COLO829 (cell line): ENCODE data around the gene PPFIA2.
"Not testable (repeated sequence)": the region's sequence is repeated elsewhere in the genome, so short reads cannot be mapped to it uniquely, and the experiment has no call there.

Experiments
- DNase-seq: peaks from one replicate; pipeline ENCODE4 v3.0.0; 2012; ENCODE audit warnings: low spot score

Gene PPFIA2

DNA sequence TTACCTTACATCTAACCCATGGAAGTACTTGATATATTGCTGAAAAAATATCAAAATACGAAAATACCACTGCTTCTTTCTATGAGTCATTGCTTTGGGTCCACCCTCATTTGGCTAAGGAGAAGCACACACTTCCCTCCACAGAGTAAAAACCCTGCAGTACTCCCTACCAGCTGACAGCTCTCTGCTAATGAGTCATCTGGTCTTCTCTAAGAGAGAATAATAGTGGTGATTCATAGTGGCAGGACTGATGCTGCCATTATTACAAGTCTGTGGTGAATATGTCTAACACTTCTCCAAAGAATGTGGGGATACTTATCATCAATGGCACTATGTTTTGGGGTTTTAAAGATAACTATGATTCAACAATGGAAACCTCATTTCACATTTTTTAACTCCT is 90.7 kb downstream of the PPFIA2 start:
- peak; percentile 93 for DNase-seq

DNA sequence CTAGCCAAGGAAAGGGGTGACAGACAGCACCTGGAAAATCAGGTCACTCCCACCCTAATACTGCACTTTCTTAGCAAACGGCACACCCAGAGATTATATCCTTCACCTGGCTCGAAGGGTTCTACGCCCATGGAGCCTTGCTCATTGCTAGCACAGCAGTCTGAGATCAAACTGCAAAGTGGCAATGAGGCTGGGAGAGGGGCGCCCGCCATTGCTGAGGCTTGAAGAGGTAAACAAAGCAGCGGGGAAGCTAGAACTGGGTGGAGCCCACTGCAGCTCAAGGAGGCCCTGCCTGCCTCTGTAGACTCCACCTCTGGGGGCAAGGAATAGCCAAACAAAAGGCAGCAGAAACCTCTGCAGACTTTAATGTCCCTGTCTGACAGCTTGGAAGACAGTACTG is 99.8 kb downstream of the PPFIA2 start:
- not testable (repeated sequence) for DNase-seq

DNA sequence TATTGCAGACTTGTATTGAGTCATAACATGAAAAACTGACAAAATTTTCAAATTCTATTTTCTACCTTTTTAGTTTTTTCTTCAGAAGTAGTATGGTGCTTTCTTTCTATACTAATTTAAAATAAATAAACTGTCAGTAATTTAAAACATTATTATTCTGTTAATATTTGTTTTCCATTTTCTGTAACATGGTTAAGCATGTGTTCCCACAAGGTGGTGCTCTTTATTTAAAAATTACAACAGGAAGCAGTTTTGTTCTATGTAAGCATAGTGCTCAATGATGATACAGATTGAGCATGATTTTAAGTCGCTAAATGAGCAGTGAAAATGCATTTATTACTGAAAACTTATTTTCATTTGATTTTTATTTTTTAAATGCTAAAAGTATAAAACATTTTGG is 114.6 kb downstream of the PPFIA2 start:
- peak; percentile 47 for DNase-seq

DNA sequence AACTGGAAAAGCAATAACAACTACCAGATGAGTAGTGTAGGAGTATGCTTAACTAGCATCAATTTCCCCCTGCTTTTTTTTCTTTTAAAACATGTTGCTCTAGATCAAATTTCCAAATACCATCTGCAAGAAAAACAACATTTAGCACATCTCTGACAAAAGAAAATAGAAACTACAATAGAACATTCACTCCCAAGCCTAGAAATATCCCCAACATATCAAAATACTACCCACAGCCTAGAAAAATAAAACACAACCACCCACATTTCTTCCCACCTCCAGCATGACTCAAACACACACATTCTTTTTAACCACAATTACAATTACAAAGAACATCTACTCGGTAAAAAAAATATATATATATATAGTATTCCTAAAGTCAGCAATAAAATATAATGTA is 120.0 kb downstream of the PPFIA2 start:
- no peak for DNase-seq

DNA sequence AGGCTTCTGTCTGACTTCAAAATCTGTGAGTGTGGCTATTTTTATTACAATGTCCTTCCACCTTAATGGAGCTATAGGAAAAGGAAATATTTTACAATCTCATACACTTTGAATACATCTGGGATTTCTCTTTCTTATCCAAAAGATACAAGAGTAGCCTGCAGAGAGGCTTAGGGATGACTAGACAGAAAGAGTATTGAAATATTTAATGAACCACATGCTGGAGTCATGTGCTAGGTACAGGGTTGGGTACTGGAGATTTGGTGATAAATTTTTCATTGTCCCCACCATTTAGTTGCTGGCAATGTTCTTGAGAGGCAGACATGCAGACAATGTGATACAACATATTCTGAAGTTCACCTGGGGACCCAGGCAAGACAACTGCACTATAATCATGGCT is 126.0 kb downstream of the PPFIA2 start:
- DNase-seq: no peak

DNA sequence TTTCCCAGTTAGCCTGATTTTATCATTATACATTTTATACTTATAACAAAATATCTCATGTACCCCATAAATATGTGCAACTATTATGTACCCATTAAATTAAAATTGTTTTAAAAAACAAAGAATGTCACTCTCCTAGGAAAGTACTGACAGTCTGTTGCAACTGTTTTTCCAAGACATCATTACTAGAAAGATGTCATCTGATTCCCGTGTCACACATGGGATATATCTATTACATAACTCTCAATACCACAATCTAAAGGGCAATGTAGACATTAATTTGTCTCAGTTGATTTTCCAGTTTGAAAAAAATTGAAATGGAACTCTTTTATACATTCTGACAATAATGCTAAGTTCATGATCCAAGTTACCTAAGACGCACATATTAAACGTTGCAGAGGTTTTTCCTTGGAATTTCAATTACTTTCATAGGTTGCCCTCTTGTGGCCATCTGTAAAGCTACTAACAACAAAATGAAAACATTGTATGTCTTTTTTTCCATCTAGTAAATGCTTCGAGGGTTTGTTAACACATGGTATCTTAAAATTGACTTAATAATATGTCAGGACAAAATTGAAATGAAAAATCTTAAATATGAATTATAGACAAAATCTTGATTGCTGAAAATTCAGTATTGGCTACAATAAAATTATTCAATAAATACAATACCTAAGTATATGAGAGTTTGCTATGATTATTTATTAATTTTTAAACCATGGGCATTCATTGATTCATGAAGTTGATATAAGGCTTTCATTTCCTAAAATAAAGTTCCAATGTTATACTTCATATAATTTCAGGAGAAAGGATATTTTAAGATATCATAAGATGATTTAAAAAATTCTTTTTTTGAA is 131.6 kb downstream of the PPFIA2 start:
- peak; percentile 50 for DNase-seq

DNA sequence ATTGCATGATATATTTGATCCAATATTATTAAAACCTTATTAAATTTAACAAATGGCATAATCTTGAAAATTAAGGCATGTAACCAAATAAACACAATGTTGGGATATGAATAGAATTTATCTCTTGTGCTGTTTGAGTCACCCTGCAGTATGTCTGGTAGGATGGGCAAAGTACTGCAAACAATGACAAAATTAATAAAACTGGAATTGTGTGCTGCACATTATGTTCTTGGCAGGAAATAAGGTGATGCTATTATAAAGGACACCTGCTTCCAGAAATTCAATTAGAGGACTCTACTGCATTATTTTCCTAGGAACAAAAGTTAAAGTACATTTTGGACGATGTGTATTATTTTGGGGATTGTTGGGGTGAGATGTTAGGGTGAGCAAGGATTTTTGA is 132.7 kb downstream of the PPFIA2 start:
- no peak for DNase-seq

DNA sequence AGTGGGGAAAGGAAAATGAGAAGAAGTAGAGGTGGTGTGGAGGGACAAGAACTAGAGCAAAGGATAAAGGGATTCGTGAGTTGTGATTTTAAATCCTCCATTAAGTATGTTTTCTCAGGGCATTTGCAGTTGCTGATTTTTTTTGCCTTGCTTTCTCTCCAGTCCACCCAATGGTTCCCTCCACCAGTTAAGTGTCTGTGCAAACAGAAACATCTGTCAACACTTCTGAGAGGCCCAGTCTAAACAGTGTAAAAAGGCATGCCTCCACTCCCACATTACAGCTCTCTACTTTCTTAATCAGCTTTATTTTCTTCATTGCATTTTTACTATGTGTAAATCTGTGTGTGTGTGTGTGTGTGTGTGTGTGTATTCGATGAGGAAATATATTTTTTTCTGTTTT is 141.2 kb downstream of the PPFIA2 start:
- DNase-seq: no peak

DNA sequence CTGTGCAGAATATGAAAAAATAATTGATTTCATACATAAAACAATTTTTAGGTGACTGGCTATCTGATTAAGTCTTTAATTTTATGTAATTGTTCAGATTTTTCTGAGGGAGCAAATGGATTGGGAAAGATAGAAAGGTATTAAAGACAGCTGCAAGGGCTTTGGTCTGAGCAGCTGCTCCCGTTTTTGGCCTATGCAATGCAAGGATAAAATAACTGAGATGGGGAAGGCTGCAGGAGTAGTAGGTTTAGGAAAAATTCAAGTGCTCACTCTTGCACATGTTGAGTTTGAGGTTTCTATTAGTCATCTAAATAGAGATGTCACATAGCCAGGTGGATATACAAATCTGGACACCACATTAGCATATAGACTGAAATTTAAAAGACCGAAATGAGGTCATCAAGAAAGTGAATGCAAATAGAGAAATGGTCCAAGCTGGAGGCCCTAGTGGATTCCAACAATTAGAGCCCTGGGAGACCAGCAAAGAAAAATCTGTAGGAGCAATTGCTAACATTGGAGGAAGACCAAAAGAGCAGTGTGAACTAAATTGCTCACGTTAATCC is 144.0 kb downstream of the PPFIA2 start:
- DNase-seq: no peak

DNA sequence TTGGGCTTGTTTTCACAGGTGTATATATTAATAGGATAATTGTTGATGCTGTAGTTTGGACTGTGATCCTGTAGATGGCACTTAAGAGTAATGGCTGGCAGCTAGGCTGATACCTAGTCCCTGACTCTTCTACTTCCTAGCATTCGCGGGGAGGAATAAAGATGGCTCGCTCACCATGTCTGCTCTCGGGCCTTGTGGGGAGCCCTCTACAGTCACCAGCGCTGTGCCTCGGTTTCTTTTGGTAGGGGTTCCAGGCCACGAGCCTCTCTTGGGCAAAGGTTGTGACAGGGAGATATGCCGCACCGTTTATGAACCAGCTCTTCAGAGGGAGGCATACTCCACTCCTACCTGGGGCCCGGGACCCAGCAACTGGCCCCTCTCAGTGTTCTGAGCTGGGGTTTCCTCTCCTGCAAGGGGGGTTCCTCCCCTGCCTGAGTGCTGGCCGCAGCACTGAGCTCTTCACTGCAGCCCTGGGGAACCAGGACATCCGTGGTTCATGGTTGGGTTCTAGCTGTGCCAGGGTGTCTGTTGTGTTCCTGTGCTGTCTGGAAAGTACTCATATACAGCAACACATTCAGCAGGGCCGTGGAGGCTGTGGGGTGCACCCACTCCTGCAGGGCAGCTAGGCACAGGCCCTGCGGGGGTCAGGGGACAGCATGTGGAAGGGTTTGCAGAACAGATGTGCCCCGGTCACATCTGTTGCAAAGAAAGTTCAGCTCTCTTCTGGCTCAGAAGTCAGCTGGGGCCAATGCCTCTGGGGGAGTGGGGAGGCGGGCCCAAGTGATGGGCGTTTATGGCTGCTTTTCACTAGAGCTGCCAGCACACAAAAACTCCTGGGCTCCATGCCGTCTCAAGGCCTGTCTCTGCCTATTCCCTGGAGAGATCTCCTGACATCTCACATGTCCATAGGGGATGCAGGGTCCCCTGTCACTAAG is 147.9 kb downstream of the PPFIA2 start:
- DNase-seq: no peak

DNA sequence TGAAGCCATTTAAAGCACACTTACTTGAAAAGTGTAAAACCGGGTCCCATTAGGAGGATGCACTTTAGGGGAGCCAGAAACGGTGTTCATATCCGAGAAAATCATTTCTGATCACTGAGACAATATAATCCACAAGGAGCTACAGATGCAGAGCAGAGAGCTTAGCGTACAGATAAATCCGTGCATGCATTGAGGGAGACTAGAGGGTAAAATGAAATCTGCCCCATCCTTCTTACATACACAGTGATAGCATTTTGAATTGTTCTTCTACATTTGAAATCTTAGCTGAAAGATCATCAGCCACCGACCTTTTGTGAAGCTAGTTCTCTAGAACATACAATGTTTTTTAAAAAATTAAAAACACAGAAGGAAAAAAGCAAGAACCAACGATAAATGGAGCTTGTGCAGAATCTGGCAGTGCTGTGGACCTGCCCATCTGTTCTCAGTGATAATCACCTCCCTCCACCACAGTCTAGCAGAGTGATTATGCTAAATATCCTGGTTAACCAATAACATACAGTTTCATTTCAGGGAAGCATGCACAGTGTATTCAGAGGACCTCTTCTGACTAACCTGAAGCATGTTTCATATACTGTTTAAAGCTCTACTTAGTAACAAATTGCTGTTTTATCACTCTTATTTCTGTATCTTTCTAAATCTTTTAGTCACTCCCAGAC is 161.1 kb downstream of the PPFIA2 start:
- no peak for DNase-seq

DNA sequence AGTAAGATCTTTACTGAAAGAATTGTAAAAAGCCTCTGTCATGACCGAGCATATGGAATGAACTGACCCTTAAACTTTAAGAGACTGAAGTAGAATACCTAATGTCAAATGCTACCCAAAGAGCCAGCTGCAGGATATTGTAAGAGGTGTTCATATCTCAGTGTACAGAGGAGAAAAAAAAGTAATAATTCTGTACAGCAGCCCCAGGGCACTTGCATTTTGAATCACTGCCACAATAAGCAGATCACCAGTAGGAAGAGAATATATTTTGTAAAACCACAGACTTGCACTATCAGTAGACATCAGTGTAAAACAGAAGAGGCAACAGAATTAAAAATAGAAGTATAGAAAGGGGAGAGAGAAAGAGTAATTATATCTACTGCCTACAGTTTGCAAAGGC is 162.6 kb downstream of the PPFIA2 start:
- peak; percentile 0 for DNase-seq

DNA sequence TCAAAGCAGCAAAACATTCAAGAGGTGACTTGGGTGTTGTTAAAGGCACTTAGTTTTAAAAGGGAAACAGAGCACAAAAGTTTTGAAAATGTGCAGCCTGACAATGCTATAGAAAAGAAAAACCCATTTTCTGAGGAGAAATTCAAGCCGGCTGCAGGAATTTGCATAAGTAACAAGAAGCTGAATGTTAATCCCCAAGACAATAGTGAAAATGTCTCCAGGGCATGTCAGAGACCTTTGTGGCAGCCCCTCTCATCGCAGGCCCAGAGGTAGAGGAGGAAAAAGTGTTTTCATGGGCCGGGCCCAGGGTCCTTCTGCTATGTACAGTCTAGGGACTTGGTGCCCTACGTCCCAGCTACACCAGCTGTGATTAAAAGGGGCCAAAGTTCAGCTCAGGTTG is 167.9 kb downstream of the PPFIA2 start:
- no peak for DNase-seq

DNA sequence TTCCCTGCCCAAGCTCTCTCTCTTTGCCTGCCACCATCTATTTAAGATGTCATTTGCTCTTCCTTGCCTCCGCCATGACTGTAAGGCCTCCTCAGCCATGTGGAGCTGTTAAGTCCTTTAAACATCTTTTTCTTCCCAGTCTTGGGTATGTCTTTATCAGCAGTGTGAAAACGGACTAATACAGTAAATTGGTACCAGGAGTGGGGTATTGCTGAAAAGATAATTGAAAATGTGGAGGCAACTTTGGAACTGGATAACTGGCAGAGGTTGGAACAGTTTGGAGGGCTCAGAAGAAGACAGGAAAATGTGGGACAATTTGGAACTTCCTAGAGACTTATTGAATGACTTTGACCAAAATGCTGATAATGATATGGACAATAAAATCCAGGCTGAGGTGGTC is 168.4 kb downstream of the PPFIA2 start:
- not testable (repeated sequence) for DNase-seq

DNA sequence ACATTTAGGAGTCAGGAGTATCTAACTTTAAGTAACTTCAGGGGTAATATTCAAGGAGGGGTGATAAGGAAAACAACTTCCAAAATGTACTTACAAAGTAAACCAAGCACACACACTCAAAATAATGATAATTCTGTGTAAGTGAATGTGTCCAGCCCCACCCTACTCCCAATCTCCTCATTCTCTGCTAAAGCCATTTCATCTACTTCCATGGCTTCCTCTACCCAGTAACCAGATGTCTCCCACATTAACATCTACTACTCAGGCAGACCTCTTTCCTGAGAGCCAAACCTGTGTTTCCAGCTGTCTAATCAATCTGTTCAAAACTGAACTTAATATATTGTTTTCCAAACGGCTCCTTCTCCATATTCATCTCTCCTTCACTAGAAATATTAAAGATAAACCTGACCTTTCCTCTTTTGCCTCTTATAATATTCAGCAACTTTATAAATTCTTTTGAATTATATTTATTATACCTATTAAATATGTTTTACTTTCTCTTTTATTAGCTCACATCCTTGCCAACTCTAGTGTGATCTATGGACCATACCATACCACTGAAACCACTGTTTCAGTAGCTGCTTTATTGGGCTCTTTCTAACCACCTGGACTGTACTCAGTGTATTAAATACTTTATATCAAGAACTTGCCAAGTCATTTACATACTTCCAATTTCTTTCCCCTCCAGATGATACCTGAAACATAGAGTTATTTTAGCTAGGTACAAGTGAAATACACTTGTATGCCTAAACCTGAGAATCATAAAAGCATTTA is 170.7 kb downstream of the PPFIA2 start:
- DNase-seq: no peak

DNA sequence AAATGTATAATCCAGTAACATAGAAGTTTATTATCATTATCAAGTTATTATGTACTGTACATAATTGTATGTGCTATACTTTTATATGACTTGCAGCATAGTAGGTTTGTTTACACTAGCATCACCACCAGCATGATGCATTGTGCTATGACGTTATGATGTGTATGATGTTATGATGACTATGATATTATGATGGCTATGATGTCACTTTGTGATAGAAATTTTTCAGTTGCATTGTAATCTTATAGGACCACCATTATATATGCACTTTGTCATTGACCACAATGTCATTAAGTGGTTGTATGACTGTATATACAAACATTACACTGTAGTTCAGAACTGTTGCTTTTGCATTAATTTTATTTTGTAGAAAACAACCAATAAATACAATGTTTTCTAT is 173.4 kb downstream of the PPFIA2 start:
- DNase-seq: no peak

DNA sequence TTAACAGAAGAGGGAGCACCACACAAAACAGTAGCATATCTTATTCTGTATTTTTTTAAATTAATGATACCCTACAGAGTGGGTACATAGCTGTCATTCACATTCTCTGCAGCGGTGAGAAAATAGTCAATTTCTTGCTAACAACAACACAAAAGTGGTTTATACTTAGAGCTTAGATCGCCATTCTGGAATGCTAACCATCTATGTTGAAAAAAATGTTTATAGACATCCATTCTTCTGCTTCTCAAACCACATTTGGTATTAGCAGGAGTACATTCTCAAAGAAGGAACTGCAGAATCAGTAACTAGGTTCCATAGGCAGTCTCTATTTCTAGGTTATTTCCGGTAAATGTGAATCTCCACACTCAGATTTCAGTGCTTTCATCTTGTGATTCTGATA is 185.9 kb downstream of the PPFIA2 start:
- DNase-seq: no peak

DNA sequence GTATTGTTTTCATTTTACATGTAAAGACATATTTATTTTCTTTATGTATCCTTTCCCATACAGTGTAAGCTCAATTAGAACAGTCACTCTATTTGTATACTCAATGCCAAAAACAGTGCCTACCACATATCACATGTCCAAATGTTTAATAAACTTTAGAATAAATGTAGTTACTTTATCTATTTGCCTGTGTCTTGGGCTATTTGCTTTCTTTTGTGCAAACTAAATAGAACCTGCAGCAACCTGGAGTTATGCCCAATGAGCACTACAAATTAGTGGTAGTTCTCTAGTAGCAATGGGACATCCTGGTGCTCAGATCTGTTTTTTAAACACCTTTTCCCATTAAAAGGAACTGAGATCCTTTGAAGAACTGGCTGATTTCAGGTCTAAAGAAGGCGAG is 186.7 kb downstream of the PPFIA2 start:
- DNase-seq: no peak

DNA sequence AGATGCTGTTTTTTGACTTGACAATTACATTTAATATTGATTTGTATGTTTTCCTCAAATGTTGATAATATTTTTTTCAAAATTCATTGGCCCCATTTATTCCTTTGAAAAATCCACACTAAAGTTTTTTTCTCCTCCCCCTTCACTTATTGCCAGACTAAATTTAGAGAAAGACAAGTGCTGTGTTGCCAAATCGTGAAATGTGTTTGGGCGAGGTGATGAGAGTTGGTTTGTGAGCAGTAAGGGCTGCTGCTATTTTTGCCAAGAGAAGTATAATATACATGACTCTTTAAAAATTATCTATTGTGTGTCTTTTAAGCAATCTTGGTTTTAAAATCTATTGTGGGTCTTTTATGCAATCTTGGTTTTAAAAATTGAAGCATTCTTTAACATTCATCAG is 188.9 kb downstream of the PPFIA2 start:
- DNase-seq: no peak

DNA sequence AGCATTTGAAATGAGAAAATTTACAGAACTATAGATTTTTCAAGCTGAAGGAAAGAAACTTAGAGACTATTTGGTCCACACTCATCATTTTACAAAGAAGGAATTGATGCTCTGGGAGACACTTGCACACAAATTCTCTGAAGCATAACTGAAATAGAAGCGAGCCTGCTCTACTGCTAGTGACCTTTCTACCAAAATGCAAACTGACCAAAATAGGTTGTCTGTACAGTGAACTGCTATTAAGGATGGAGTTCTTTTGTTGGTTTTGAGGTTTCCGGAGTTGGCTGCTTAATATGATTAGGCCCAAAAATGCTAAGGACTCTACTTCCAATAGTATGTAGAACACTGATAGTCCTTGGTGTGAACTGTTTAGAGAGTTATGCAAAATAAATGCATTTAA is 194.9 kb downstream of the PPFIA2 start:
- no peak for DNase-seq

DNA sequence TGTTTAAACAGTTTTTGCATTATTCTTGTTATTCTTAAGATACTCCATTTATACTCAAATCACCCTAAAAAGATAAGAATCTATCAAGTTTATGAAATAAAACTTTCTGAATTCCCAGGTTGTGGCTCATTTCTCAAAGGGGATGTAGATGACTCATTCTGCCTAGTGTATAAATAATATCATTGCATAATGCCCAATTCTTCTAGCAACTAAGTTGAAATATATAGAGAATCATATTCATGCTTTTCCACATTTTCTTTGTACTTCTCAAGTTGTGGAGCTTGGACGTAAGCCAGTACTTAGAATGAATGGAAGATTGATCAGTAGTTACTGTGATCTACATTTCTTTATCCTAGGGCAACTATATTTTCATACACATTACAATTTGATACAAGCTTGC is 201.1 kb downstream of the PPFIA2 start:
- peak; percentile 10 for DNase-seq
